Bronchial smooth muscle cell (primary cell): ENCODE measurements around the gene OTUD4. TPM values are rescaled to one million over a fixed set of nuclear protein-coding genes. Genes with fewer than 3 reads are reported as not detected.

Experiments used
- total RNA-seq: library from RNA; depleted of rRNA; stranded (reverse); fragments of >200 nt; gene quantifications from 2 replicates; pipeline ENCODE4 v1.2.1, GENCODE V29; 2014

Gene OTUD4, protein sequence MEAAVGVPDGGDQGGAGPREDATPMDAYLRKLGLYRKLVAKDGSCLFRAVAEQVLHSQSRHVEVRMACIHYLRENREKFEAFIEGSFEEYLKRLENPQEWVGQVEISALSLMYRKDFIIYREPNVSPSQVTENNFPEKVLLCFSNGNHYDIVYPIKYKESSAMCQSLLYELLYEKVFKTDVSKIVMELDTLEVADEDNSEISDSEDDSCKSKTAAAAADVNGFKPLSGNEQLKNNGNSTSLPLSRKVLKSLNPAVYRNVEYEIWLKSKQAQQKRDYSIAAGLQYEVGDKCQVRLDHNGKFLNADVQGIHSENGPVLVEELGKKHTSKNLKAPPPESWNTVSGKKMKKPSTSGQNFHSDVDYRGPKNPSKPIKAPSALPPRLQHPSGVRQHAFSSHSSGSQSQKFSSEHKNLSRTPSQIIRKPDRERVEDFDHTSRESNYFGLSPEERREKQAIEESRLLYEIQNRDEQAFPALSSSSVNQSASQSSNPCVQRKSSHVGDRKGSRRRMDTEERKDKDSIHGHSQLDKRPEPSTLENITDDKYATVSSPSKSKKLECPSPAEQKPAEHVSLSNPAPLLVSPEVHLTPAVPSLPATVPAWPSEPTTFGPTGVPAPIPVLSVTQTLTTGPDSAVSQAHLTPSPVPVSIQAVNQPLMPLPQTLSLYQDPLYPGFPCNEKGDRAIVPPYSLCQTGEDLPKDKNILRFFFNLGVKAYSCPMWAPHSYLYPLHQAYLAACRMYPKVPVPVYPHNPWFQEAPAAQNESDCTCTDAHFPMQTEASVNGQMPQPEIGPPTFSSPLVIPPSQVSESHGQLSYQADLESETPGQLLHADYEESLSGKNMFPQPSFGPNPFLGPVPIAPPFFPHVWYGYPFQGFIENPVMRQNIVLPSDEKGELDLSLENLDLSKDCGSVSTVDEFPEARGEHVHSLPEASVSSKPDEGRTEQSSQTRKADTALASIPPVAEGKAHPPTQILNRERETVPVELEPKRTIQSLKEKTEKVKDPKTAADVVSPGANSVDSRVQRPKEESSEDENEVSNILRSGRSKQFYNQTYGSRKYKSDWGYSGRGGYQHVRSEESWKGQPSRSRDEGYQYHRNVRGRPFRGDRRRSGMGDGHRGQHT
- total RNA-seq = 10.3 and 11.5 TPM in 2 replicates

DNA sequence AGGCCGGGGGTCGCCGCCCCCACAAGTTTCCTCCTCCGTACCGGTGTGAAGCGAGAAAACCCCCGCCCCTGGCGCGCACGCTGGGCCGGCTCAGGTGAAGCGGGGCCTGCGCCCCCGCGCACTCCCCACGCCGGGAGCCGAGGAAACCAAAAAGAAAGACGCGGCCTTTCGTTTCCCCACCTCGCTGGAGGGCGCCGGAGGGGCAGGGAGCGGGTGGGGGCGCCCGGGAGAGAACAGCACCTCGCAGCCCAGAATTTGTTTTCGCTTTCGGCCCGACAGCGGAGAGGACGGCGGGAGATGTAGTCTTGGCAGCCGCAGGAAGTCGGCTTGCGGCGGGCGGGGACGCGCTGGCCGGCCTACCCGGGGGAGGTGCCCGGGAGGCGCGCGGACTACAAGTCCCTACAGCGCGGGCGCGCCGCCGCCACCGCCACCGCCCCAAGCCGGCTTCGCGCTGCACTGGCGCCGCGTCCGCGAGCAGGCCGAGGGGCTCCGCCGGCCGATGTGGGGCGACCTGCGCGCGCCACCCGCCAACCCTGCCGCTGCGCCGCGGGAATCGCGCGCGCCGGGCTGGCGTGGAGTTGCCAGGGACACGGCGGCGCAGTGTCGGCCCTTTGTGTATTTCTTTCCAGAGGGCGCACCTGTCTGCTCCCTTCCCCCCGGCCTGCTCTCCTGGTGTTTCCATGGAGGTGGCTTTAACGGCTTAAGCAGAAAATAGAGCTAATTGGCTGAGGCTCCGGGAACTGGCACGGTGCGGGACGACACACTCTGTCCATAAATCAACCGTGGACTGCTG is at the start of gene OTUD4:
Gene OTUD4 (minus strand): TSS at position 292 of the 793 bp plus-strand sequence. CDS start 616 bp downstream, outside the sequence.

DNA sequence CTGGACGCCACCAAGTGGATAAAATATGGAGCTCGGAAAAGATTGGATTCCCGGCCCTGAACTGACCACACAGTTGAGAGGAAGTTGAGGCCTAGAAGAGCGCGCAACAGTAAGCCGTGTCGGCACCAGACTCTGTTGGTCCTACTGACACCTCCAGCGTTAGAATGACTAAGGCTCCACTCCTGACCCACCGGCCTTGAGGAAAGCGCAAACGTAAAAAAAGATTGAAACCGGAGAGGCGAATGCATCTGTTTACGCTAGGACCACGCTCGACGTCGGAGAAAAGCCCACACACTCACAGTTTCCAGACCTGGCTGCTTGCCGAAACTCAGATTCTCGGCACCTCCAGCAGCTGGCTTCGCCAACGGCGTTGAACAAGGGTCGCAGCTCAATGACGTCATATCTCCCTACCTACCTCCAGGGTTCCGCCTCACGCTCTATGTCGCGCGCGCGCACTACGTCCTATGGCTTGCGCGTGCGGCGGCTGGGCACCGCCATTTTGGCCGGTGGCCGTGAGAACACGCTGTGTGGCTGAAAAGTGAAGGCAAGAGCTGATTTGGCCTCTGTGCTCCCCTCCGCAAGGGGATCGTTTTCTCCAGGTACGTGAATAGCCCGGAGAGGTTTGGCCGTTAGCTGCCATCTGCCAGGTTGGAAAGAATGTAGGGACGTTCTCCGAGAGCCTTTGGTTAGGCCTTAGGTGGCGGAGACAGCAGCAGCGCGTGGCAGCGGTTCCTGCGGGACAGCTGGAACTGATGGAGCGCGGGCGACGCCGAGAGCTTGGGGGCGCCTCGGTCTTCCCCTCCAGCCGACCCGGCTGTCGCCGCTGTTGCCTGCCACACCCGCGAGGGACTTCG is 82.3 kb downstream of the OTUD4 start, which contains the start of the genes ABCE1 and ANAPC10:
Gene ABCE1 (plus strand): TSS at position 491 of the 854 bp plus-strand sequence. CDS start 6,102 bp downstream, outside the sequence.
Gene ANAPC10 (minus strand): TSS at position 376 of the 854 bp plus-strand sequence. CDS start 2,097 bp downstream, outside the sequence.

Other genes with a start within 250 kb of the OTUD4 start
- 14.6 and 18.4 TPM in 2 replicates for gene ANAPC10, start 82.4 kb downstream of the OTUD4 start, total RNA-seq
- 45.9 and 51.4 TPM in 2 replicates for gene ABCE1, start 82.3 kb downstream of the OTUD4 start, total RNA-seq